ENCODE data around the gene SDR42E1. TPM values are rescaled to one million over a fixed set of nuclear protein-coding genes. Genes with fewer than 3 reads are reported as not detected.

The SDR42E1 gene
- total and polyA plus RNA-seq, 10 of the 15 experiments (the other 5 are each of a cell fraction or from before 2014, with no cell fraction given), result 1.4 to 5.5 (median 2.3) TPM

GRCh38 chr16:81945665-81946064 lies 65.6 kb downstream of the SDR42E1 start:
- H3K9ac ChIP-seq (ENCODE audit: control insufficient read depth, insufficient read depth, low read length), result no peak overlapping the region
- no peak overlapping the region for H2AFZ ChIP-seq (ENCODE audit: control insufficient read depth, low read depth, low read length)
- no peak for DNase-seq (ENCODE audit: low read depth, low spot score)
- in situ Hi-C loops (cut with MboI) (no loop called here), intact Hi-C loops (cut with micrococcal nuclease; ENCODE audit: unreplicated experiment) (no loop called here)
- TF ChIP-seq NR2C2 (IDR thresholded peaks at IDR 0.05; ENCODE audit: borderline replicate concordance, control insufficient read depth, insufficient read length, low read depth), result no peak
- no peak for TF ChIP-seq ZBTB4 (CRISPR knock-in tag; IDR thresholded peaks at IDR 0.05)
- TF ChIP-seq CHD4 (IDR thresholded peaks at IDR 0.05), result no peak
- no peak for TF ChIP-seq RBBP5 (conservative IDR thresholded peaks at IDR 0.05)
- no peak for TF ChIP-seq GABPA (IDR thresholded peaks at IDR 0.05; ENCODE audit: low read depth)
- no peak for TF ChIP-seq CBX5 (IDR thresholded peaks at IDR 0.05; ENCODE audit: low read depth)
- no peaks in the 10 kb centered on the region for H3K79me2 ChIP-seq (ENCODE audit: control insufficient read depth, insufficient read depth, low read length)
- peaks cover 29 to 71% of the 10 kb centered on the region in 2 experiments for H3K36me3 ChIP-seq (ENCODE audit: control insufficient read depth in 2 of 2, insufficient read depth in 2 of 2, low read length in 1 of 2)
- no peak overlapping the region for H3K27ac ChIP-seq (ENCODE audit: control insufficient read depth, insufficient read depth)
- no peaks in the 10 kb centered on the region; the same call in 1 of the 2 replicates for H4K20me1 ChIP-seq (ENCODE audit: control insufficient read depth, insufficient read depth)
- CTCF ChIA-PET, result no interaction called here
- WGBS (ENCODE audit: insufficient coverage, insufficient replicate concordance, low lambda C conversion rate, missing lambda C conversion rate), result 100% methylated on average over 1 of the region's 1 CpG
- FAIRE-seq, result no peak
- peaks cover 2% of the 10 kb centered on the region; the same call in 2 of the 3 replicates for H3K9me3 ChIP-seq (replicated peaks; ENCODE audit: control insufficient read depth, insufficient read depth, low read length)
- POLR2A ChIA-PET, result no interaction called here
- ATAC-seq, result no peak
- H3K4me2 ChIP-seq (ENCODE audit: control insufficient read depth, insufficient read depth), result no peak overlapping the region
- H3K4me3 ChIP-seq, result no peak overlapping the region
- no peaks in the 10 kb centered on the region for H3K27me3 ChIP-seq (replicated peaks in 1 of 2; ENCODE audit: control insufficient read depth in 2 of 2, insufficient read depth in 2 of 2, low read length in 1 of 2)
- RAD21 ChIA-PET (ENCODE audit: unreplicated experiment), result no interaction called here
- SMC1A ChIA-PET (ENCODE audit: uncharacterized antibody, unreplicated experiment), result no interaction called here
- BruUV-seq (replicated peaks), result no TSS peak
- H3K4me1 ChIP-seq (ENCODE audit: control insufficient read depth, insufficient read depth, low read length), result no peaks in the 10 kb centered on the region
